CD4-positive, alpha-beta T cell (primary cell): Measurements from ENCODE around the gene DENND1A. TPM values are rescaled to one million over a fixed set of nuclear protein-coding genes. Genes with fewer than 3 reads are reported as not detected.

Experiments
- ATAC-seq: fragments of 200-7000 bp; cut with Tn5 transposase; one replicate; pipeline ENCODE4 v1.10.0; 2022; ENCODE audit warnings: mild to moderate bottlenecking; ENCODE audit not compliant: poor library complexity
- CTCF ChIA-PET: fragments of 350-600 bp; sonication (Branson Sonifier 250); formaldehyde crosslinking; loops from one replicate; lab custom pipeline; 2021; ENCODE audit warnings: antibody characterized with exemption, inconsistent platforms; lab: Charles Lee
- POLR2A ChIA-PET: fragments of 350-600 bp; sonication (Branson Sonifier 250); formaldehyde crosslinking; loops from one replicate; lab custom pipeline; 2021; ENCODE audit warnings: antibody characterized with exemption, inconsistent platforms; lab: Charles Lee
- DNase-seq, 14 experiments: peaks; one replicate each; pipeline ENCODE4 v3.0.0-alpha.2; 2013 to 2020; ENCODE audit warnings: mixed read lengths in 2 of 14
- H3K27ac ChIP-seq, 2 donors: one replicate each; pipeline versions ENCODE4 v1.5.1 to v1.7.0; 2013; ENCODE audit warnings: low read length in 2 of 2, low read depth in 1 of 2, mild to moderate bottlenecking in 1 of 2
- H3K27me3 ChIP-seq, 2 experiments: 1 replicate in 1 of 2; 2 replicates in 1 of 2; pipeline versions ENCODE4 v1.6.1 to v1.7.0; 2013; ENCODE audit warnings: low read length in 2 of 2, control low read depth in 1 of 2, mild to moderate bottlenecking in 1 of 2, moderate library complexity in 1 of 2; ENCODE audit not compliant: insufficient read depth in 2 of 2, control insufficient read depth in 1 of 2
- H3K36me3 ChIP-seq: one replicate; pipeline ENCODE4 v1.6.1; 2013; ENCODE audit warnings: low read length, control low read depth; ENCODE audit not compliant: insufficient read depth
- H3K4me1 ChIP-seq: one replicate; pipeline ENCODE4 v1.6.1; 2013; ENCODE audit warnings: low read length, control low read depth; ENCODE audit not compliant: insufficient read depth
- H3K4me3 ChIP-seq: one replicate; pipeline ENCODE4 v1.5.1; 2013; ENCODE audit warnings: mild to moderate bottlenecking, low read length, moderate library complexity
- H3K9me3 ChIP-seq, 2 experiments: 1 replicate in 1 of 2; 2 replicates in 1 of 2; pipeline versions ENCODE4 v1.6.1 to v1.7.0; 2013; ENCODE audit warnings: low read length in 2 of 2, mild to moderate bottlenecking in 2 of 2, control low read depth in 1 of 2, moderate library complexity in 1 of 2; ENCODE audit not compliant: control insufficient read depth in 1 of 2, insufficient read depth in 1 of 2
- H3K27ac Mint-ChIP-seq: one replicate; pipeline ENCODE4 v1.8.0; 2020; ENCODE audit warnings: mixed read lengths
- H3K27me3 Mint-ChIP-seq: one replicate; pipeline ENCODE4 v1.8.0; 2021; ENCODE audit warnings: mixed read lengths
- H3K36me3 Mint-ChIP-seq: one replicate; pipeline ENCODE4 v1.8.0; 2021; ENCODE audit warnings: low read depth, mixed read lengths
- H3K4me1 Mint-ChIP-seq: one replicate; pipeline ENCODE4 v1.8.0; 2021; ENCODE audit warnings: low read depth, mixed read lengths
- H3K4me3 Mint-ChIP-seq: one replicate; pipeline ENCODE4 v1.8.0; 2020; ENCODE audit warnings: mild to moderate bottlenecking, mixed read lengths
- H3K9me3 Mint-ChIP-seq: one replicate; pipeline ENCODE4 v1.8.0; 2020; ENCODE audit warnings: mixed read lengths
- intact Hi-C, 2 experiments: fragments of 100-400 bp; cut with DNase I in 1 of 2; cut with micrococcal nuclease in 1 of 2; formaldehyde crosslinking; loops; one replicate each; pipeline versions ENCODE4 v1.15.1 to v1.9.0; 2023 to 2025; cut with DNase I, micrococcal nuclease
- total RNA-seq, 174 experiments: library from RNA in 2 of 174; stranded (reverse) in 2 of 174; gene quantifications; one replicate each; pipeline ENCODE4 v1.2.3 and lab custom pipeline; 2021 to 2026
- TF ChIP-seq, protein P1 (sequence below): fragments of 200-600 bp; IDR thresholded peaks from one replicate; pipeline ENCODE4 v1.8.0; 2022; ENCODE audit warnings: antibody characterized with exemption, mild to moderate bottlenecking

Gene DENND1A
- total RNA-seq, 2 experiments from 2014 or later = 20.0 to 20.6 TPM

DNA sequence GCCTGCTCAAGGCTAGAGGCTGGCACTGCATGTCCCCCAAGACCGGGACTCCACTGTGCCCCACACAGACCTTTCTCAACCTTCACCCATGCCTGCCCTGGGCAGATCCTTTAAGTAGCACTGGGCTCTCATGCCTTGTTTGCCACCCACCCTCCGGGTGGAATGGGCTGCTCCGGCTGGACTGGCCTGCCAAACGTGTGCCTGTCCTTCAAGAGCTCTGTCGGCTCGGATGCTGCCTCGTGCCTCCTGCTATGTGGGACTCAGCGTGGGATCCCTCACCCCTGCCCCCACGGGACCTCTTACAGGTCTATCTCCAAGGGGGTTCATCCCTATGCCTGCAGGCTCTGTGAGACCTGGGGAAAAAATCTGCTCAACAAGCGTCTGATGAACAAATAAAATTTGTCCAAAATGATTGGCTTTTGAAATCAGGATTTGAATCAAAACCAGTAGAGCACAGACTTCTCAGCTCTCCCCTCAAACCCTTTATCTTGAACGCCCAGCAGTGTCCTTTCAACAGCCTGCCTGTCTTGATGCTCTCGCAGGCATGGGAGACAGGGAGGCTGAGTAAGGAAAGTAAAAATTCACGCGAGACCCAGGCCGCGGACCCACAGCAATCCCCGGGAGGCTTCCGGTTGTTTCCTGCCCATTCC lies 517.6 kb downstream of the DENND1A start:
- H3K27ac Mint-ChIP-seq = no peak overlapping the region

DNA sequence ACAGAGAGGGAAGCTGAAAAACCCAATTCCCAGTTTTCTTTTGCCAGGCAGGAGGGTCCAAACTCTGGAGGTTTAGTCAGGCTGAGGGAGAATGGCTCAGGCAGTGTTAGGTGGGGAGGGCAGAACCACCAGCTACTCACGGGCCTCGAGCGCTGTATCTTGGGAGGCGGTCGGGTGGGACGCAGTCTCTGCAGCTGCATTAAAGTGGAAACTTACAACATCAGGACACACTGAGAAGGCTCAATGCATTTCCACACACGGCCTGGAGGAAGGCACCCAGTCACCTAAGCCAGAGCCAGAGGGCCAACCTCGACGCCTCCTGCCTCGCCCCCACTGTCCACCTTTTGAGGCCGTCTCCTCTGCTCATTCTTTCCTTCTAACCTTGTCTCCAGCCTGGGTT lies 518.3 kb downstream of the DENND1A start:
- no peaks in the 10 kb centered on the region for H3K27me3 ChIP-seq
- Mint-ChIP-seq H3K9me3 (no peaks in the 10 kb centered on the region), H3K36me3 (no peaks in the 10 kb centered on the region), H3K4me1 (peaks cover 4% of the 10 kb centered on the region), H3K27ac (no peak overlapping the region), H3K4me3 (no peak overlapping the region), H3K27me3 (no peaks in the 10 kb centered on the region)
- ATAC-seq (no peak), DNase-seq (no peak)
- CTCF ChIA-PET = no interaction called here
- H3K27ac ChIP-seq = no peak overlapping the region
- TF ChIP-seq, protein P1, sequence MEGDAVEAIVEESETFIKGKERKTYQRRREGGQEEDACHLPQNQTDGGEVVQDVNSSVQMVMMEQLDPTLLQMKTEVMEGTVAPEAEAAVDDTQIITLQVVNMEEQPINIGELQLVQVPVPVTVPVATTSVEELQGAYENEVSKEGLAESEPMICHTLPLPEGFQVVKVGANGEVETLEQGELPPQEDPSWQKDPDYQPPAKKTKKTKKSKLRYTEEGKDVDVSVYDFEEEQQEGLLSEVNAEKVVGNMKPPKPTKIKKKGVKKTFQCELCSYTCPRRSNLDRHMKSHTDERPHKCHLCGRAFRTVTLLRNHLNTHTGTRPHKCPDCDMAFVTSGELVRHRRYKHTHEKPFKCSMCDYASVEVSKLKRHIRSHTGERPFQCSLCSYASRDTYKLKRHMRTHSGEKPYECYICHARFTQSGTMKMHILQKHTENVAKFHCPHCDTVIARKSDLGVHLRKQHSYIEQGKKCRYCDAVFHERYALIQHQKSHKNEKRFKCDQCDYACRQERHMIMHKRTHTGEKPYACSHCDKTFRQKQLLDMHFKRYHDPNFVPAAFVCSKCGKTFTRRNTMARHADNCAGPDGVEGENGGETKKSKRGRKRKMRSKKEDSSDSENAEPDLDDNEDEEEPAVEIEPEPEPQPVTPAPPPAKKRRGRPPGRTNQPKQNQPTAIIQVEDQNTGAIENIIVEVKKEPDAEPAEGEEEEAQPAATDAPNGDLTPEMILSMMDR = no peak
- POLR2A ChIA-PET = no interaction called here
- H3K4me3 ChIP-seq = no peak overlapping the region
- H3K36me3 ChIP-seq = no peaks in the 10 kb centered on the region
- intact Hi-C loops = no loop called here
- H3K4me1 ChIP-seq = no peaks in the 10 kb centered on the region
- H3K9me3 ChIP-seq = no peaks in the 10 kb centered on the region

More for the DNA sequence above, 517.6 kb downstream of the DENND1A start:
- Mint-ChIP-seq H3K9me3 (no peaks in the 10 kb centered on the region), H3K4me3 (no peak overlapping the region), H3K4me1 (no peaks in the 10 kb centered on the region), H3K27me3 (no peaks in the 10 kb centered on the region), H3K36me3 (no peaks in the 10 kb centered on the region)
- no peaks in the 10 kb centered on the region for H3K4me1 ChIP-seq
- H3K27ac ChIP-seq = no peak overlapping the region
- TF ChIP-seq, protein P1 = no peak
- ATAC-seq = no peak
- H3K36me3 ChIP-seq = no peaks in the 10 kb centered on the region
- ChIA-PET CTCF (no interaction called here), POLR2A (no interaction called here)
- no peak for DNase-seq
- no peaks in the 10 kb centered on the region for H3K9me3 ChIP-seq
- no peaks in the 10 kb centered on the region for H3K27me3 ChIP-seq
- intact Hi-C loops = no loop called here
- H3K4me3 ChIP-seq = no peak overlapping the region

DNA sequence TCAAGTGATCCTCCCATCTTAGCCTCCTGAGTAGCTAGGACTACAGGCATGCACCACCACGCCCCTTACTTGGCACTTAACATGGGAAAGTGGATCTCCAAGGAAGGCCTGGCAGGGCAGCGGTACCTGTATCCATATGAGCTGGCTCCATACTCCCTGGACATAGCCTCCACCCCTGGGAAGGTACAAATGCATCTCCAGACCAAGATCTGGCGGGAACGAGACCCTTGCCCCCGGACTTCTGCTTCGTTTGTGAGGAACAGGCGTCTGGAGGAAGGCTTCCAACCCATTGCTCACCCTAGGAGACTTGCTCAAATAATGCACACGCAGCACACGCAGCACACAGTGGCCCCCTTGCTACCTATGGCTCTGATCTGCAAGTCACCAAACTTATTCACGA lies 518.7 kb downstream of the DENND1A start:
- Mint-ChIP-seq H3K27ac (no peak overlapping the region), H3K27me3 (no peaks in the 10 kb centered on the region), H3K4me1 (peaks cover 8% of the 10 kb centered on the region), H3K4me3 (no peak overlapping the region), H3K9me3 (no peaks in the 10 kb centered on the region), H3K36me3 (no peaks in the 10 kb centered on the region)
- DNase-seq (no peak), ATAC-seq (no peak)
- Histone ChIP-seq H3K36me3 (no peaks in the 10 kb centered on the region), H3K4me3 (no peak overlapping the region), H3K9me3 (no peaks in the 10 kb centered on the region), H3K27me3 (no peaks in the 10 kb centered on the region), H3K4me1 (peaks cover 3% of the 10 kb centered on the region), H3K27ac (no peak overlapping the region)
- intact Hi-C loops = no loop called here
- CTCF ChIA-PET = no interaction called here
- TF ChIP-seq, protein P1 = no peak
- POLR2A ChIA-PET = no interaction called here
